Peyer's patch (tissue), 4 donors: ENCODE measurements around the gene PIKFYVE.
"Not testable (repeated sequence)": the region's sequence is repeated elsewhere in the genome, so short reads cannot be mapped to it uniquely, and the experiment has no call there.

ENCODE experiments used
- POLR2A ChIP-seq, 2 donors: fragments of 450-650 bp; IDR thresholded peaks; one replicate each; pipeline ENCODE4 v1.5.1; 2017; ENCODE audit warnings: antibody characterized with exemption in 2 of 2, mild to moderate bottlenecking in 2 of 2, moderate library complexity in 2 of 2
- TF ChIP-seq, protein P1 (sequence below), 6 experiments: fragments of 450-650 bp in 4 of 6; fragments of 200-600 bp in 2 of 6; sonication (generic) in 1 of 6; IDR thresholded peaks; one replicate each; pipeline ENCODE4 v1.5.1; 2017 to 2019; ENCODE audit warnings: antibody characterized with exemption in 6 of 6, mild to moderate bottlenecking in 3 of 6, moderate library complexity in 1 of 6

DNA sequence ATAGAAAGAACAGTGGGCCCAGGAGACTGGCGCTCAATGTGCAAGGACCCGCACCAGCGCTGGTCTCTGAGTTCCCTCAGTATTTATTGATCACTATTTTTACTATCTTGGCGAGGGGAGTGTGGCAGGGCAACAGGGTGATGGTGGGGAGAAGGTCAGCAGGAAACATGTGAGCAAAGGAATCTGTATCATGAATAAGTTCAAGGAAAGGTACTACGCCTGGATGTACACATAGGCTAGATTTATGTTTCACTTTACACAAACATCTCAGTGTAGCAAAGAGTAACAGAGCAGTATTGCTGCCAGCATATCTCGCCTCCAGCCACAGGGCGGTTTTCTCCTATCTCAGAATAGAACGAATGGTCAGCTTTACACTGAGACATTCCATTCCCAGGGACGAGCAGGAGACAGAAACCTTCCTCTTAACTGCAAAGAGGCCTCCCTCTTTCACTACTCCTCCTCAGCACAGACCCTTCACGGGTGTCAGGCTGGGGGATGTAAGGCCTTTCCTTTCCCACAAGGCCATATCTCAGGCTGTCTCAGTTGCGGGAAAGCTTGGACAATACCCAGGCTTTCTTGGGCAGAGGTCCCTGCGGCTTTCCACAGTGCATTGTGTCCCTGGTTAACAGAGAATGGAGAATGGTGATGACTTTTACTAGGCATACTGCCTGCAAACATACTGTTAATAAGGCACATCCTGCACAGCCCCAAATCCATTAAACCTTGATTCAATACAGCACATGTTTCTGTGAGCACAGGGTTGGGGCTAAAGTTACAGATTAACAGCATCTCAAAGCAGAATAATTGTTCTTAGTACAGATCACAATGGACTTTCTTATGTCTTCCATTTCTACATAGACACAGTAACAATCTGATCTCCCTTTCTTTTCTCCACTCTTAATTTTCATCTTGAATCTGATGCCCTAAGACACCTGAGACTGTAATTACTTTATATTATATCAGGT is 8.9 kb upstream of the PIKFYVE start:
- TF ChIP-seq, protein P1, sequence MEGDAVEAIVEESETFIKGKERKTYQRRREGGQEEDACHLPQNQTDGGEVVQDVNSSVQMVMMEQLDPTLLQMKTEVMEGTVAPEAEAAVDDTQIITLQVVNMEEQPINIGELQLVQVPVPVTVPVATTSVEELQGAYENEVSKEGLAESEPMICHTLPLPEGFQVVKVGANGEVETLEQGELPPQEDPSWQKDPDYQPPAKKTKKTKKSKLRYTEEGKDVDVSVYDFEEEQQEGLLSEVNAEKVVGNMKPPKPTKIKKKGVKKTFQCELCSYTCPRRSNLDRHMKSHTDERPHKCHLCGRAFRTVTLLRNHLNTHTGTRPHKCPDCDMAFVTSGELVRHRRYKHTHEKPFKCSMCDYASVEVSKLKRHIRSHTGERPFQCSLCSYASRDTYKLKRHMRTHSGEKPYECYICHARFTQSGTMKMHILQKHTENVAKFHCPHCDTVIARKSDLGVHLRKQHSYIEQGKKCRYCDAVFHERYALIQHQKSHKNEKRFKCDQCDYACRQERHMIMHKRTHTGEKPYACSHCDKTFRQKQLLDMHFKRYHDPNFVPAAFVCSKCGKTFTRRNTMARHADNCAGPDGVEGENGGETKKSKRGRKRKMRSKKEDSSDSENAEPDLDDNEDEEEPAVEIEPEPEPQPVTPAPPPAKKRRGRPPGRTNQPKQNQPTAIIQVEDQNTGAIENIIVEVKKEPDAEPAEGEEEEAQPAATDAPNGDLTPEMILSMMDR (IDR thresholded peaks at IDR 0.05): not testable (repeated sequence)
- not testable (repeated sequence) for TF ChIP-seq POLR2A (IDR thresholded peaks at IDR 0.05)
